HG02610 (cell line): Measurements from ENCODE around the gene ESYT1.
A peak's percentile ranks its signal among the peaks of the same experiment; 100 is the strongest.
"Not testable (repeated sequence)": the region's sequence is repeated elsewhere in the genome, so short reads cannot be mapped to it uniquely, and the experiment has no call there.

ENCODE experiments used
- ATAC-seq: cut with Tn5 transposase; IDR thresholded peaks from one replicate; pipeline ENCODE4 v1.9.1; 2021; ENCODE audit warnings: mild to moderate bottlenecking, moderate library complexity; ENCODE audit not compliant: unreplicated experiment

The ESYT1 gene

DNA sequence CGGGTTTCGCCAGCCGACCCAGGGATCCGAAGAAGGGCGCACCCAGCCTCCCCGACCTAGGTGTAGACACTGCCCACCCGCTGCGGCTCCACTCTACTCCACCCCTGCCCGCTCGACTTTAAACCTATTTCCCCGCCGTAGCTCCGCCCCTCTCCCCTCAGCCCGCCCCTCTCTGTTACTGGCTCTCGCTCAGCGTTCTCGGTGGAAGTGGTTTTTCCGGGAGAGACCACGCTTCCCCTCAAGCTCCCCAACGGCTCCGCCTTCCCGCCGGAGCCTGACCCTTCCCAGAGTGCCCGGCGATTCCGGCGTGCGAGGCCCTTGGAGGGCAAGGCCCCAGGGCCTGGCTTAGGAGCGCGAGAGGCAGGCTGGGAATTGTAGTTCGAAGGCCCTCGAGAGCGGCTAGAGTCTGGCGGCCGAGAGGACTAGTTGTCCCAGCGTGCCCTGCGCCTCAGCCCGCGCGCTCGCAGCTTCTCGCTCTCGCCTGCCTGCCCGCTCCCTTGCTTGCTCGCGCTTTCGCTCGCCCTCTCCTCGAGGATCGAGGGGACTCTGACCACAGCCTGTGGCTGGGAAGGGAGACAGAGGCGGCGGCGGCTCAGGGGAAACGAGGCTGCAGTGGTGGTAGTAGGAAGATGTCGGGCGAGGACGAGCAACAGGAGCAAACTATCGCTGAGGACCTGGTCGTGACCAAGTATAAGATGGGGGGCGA is 23.8 kb upstream of the ESYT1 start, which contains the start of gene PA2G4:
Gene PA2G4 (plus strand): TSS at position 451 of the 706 bp plus-strand sequence. CDS start 179 bp downstream, at position 630.
- ATAC-seq, result peak; percentile 94

GRCh38 chr12:56104815-56105608 is 23.1 kb upstream of the ESYT1 start:
- ATAC-seq, result peak; percentile 9

GRCh38 chr12:56105609-56105902 is 22.5 kb upstream of the ESYT1 start:
- no peak for ATAC-seq

DNA sequence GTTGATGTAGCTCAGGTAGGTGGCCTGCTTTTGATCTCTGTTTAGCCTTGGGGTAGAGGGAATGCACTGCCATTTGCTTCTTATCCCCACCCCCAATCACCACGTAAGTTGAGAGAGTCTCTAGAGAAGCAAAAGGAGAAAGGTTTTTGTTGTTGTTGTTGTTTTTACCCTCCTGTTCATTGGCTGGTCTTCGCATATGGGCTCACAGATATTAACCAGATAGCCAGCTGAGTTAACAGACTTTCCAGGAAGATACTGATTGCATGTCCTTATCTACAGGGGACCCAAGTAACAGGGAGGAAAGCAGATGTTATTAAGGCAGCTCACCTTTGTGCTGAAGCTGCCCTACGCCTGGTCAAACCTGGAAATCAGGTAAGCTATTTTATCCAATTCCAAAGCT is 20.8 kb upstream of the ESYT1 start:
- no peak for ATAC-seq

DNA sequence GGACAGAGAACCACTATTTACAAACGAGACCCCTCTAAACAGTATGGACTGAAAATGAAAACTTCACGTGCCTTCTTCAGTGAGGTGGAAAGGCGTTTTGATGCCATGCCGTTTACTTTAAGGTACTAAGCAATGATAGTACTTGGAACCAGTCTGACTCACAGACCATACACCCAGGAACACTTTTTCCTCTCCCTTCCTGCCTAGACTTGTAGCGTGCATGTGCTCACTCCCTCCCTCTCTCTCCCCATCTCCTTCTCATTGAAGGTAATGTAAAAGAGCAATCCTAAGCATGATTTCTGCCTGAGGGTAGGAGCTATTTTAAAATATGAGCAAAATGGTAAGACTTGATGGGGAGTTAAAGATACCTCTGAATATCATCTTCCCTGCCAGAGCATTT is 17.5 kb upstream of the ESYT1 start:
- no peak for ATAC-seq

DNA sequence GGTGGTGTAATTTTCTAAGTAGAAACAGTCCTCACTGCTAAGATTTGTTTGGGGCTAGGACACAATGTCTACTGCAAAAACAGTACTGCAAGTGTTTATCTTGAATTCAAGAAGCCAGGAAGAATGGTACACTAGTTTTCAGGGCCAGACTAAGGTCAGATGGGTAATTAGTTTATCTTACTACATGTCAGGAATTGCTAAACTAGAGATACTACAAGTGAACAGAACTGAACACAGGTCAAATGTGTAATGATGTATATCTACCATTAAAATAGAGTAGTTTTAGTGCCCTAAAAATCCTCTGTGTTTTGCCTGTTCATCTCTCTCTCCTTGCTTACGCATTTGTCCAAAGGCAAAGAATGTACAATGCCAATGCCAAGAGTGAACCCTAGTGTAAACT is 14.0 kb upstream of the ESYT1 start:
- ATAC-seq, result no peak

GRCh38 chr12:56115329-56115728 is 12.7 kb upstream of the ESYT1 start:
- no peak for ATAC-seq

- peak; percentile 43 for ATAC-seq
These were observed 11.6 kb upstream of the ESYT1 start, which contains the start of gene RPL41 for GRCh38 chr12:56116267-56117081. TSS of gene RPL41 (plus strand) at chr12:56116633.

DNA sequence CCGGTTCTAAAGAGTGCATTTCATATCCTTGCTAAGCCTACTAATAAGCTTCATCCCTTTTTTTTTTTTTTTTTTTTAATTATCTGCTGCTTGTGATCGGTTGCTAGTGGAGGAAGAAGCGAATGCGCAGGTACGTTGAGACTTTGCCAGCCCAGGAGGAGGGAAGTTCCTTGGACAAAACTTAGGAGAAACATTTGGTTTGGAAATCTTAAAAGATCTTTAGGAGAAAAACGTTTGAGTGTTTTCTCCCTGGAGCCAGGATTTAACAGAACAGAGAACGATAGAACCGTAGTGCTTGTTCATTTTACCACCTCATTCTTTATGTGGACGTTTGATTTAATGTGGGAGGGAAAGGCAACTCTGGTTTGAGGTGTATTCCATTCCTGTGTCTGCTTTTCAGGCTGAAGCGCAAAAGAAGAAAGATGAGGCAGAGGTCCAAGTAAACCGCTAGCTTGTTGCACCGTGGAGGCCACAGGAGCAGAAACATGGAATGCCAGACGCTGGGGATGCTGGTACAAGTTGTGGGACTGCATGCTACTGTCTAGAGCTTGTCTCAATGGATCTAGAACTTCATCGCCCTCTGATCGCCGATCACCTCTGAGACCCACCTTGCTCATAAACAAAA is 10.9 kb upstream of the ESYT1 start:
- ATAC-seq, result not testable (repeated sequence)

- ATAC-seq, result peak; percentile 79
These were observed 10.0 kb upstream of the ESYT1 start, which contains the start of gene ZC3H10 for GRCh38 chr12:56117778-56118687. TSS of gene ZC3H10 (plus strand) at chr12:56118266. CDS start at chr12:56120563, 2,297 bp downstream.

- ATAC-seq, result peak; percentile 2
These were observed 9.2 kb upstream of the ESYT1 start for GRCh38 chr12:56118688-56119357.

DNA sequence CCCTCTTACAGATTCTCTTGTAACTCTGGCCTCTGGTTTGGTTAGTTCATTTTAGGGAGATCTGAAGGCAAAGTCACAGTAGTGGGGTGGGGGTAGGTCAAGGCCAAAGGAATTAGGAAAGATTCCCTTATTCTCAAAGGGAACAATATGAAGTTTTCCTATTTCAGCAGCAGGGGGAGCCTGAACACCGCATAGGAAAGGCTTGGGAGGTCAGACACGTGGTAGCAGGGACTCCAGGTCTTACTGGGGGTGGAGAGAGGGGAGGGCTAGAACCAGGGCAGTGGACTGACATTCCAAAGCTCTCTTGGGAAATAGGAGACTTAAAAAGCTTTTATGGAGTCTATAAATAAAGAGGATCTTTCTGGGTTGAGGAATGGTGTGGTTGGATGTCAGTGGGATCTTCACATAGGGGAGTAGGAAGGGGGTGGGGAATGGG is 8.7 kb upstream of the ESYT1 start:
- no peak for ATAC-seq

GRCh38 chr12:56120158-56120846 is 7.8 kb upstream of the ESYT1 start:
- no peak for ATAC-seq

DNA sequence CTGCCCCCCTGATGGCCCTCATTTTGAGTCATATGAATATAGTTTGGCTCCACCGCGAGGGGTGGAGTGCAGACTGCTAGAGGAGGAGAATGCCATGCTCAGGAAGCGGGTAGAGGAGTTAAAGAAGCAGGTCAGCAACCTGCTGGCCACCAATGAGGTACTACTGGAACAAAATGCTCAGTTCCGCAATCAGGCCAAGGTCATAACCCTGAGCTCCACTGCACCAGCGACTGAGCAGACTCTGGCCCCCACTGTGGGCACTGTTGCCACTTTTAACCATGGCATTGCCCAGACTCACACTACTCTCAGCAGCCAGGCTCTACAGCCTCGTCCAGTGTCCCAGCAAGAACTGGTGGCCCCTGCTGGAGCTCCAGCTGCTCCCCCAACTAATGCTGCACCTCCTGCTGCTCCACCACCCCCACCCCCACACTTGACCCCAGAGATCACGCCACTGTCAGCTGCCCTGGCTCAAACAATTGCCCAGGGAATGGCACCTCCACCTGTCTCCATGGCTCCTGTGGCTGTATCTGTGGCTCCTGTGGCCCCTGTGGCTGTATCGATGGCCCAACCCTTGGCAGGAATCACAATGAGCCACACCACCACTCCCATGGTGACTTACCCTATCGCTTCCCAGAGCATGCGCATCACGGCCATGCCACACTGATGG is 6.7 kb upstream of the ESYT1 start:
- ATAC-seq, result no peak

GRCh38 chr12:56122637-56123036 is 5.4 kb upstream of the ESYT1 start:
- no peak for ATAC-seq

- ATAC-seq, result no peak
These were observed 3.9 kb upstream of the ESYT1 start for GRCh38 chr12:56124133-56124532.

- ATAC-seq, result no peak
These were observed 1.3 kb upstream of the ESYT1 start for GRCh38 chr12:56126732-56127239.

DNA sequence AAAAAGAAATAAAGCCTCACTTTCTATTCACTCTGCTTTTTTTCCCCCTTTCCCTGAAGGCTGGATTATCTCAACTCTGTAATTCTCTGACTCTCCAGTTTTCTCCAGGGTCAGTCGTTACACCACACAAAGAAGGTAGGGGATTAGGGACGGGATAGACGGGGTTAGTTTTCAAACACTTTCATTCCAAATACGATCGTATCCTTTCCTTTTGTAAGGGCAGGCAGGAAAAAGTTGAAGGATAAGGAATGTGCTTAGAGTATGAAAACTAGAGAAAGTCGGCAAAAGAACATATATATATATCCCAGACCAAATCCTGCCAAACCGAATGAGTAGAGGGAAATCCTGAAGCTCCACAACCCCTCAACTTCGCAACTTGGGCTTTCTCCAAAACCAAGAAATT is 581 bp upstream of the ESYT1 start:
- ATAC-seq, result no peak
